BE2C (cell line): ENCODE results near the gene THSD4.
A peak's percentile ranks its signal among the peaks of the same experiment; 100 is the strongest.

Experiments used
- DNase-seq: peaks from one replicate; pipeline ENCODE4 v3.0.0-alpha.2; 2020
- H3K27me3 ChIP-seq: fragments of 250-450 bp; sonication (Bioruptor Pico); 2 replicates; pipeline ENCODE4 v1.5.1; 2020; ENCODE audit warnings: mild to moderate bottlenecking
- H3K36me3 ChIP-seq: fragments of 250-450 bp; sonication (Bioruptor Pico); 2 replicates; pipeline ENCODE4 v1.5.1; 2020; ENCODE audit warnings: mild to moderate bottlenecking
- H3K4me1 ChIP-seq: fragments of 250-450 bp; sonication (Bioruptor Pico); 2 replicates; pipeline ENCODE4 v1.5.1; 2020
- H3K4me3 ChIP-seq: 2 replicates; pipeline ENCODE4 v1.5.1; 2011; ENCODE audit warnings: low read depth, low read length
- H3K9me3 ChIP-seq: fragments of 250-450 bp; sonication (Bioruptor Pico); 2 replicates; pipeline ENCODE4 v1.5.1; 2020
- TF ChIP-seq, protein P1 (sequence below): IDR thresholded peaks from 2 replicates; pipeline ENCODE4 v1.5.1; 2012; ENCODE audit warnings: mild to moderate bottlenecking, low read depth, low read length

Gene THSD4

GRCh38 chr15:71480556-71480955, 365.3 kb downstream of the THSD4 start:
- Histone ChIP-seq H3K4me1 (no peaks in the 10 kb centered on the region), H3K4me3 (no peak overlapping the region), H3K36me3 (no peaks in the 10 kb centered on the region), H3K9me3 (no peaks in the 10 kb centered on the region), H3K27me3 (peaks cover 4% of the 10 kb centered on the region)
- DNase-seq, result no peak
- TF ChIP-seq, protein P1, sequence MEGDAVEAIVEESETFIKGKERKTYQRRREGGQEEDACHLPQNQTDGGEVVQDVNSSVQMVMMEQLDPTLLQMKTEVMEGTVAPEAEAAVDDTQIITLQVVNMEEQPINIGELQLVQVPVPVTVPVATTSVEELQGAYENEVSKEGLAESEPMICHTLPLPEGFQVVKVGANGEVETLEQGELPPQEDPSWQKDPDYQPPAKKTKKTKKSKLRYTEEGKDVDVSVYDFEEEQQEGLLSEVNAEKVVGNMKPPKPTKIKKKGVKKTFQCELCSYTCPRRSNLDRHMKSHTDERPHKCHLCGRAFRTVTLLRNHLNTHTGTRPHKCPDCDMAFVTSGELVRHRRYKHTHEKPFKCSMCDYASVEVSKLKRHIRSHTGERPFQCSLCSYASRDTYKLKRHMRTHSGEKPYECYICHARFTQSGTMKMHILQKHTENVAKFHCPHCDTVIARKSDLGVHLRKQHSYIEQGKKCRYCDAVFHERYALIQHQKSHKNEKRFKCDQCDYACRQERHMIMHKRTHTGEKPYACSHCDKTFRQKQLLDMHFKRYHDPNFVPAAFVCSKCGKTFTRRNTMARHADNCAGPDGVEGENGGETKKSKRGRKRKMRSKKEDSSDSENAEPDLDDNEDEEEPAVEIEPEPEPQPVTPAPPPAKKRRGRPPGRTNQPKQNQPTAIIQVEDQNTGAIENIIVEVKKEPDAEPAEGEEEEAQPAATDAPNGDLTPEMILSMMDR, result no peak

DNA sequence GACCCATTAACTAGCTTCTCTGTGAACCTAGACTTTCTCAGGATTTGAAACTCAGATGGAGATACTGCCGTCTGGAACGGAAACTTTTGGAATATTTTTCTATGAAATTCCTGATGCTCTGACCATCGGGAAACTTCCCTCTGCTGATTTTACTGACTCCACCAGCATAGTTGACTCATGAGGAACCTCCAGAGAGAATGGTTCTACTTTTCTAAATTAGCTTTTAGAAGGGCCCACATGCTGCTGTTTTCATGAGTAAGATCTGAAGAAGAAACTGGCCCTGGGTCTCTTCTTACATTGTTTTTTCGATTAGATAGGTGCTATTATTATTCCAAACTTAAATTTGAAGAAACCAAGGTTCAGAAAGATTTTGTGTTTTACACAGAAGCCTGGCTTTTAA, 368.8 kb downstream of the THSD4 start:
- DNase-seq, result no peak
- no peak overlapping the region for H3K4me3 ChIP-seq
- no peaks in the 10 kb centered on the region for H3K36me3 ChIP-seq
- TF ChIP-seq, protein P1, result no peak
- peaks cover 22% of the 10 kb centered on the region for H3K27me3 ChIP-seq
- H3K4me1 ChIP-seq, result no peaks in the 10 kb centered on the region
- no peaks in the 10 kb centered on the region for H3K9me3 ChIP-seq

DNA sequence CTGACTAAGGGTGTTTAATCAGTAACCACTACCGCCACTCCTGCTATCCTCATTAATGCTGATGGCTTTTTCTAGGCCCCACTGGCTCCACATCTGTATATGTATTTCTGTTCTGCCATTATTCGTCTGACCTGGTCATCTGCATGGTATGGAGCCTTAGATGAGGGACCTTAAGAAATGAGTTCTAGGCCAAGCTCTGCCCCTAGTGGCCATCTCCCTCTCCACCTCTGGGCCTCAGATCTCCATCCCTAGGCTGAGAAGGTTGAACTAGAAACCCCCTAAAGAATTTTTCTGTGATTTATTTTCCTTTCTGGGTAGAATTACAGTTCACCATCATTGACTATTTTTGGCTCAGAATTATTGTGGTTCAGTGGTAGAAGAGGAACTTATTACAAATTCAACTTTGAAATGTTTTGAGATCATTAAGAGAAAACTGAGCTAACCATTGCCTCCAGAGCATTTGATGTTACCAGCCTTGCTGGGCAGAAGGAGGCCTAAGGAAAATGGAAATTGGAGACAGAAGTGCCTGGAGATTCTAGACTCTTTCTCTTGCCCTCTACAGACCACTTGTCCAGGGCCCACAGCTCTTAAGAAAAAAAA, 369.9 kb downstream of the THSD4 start:
- no peak overlapping the region for H3K4me3 ChIP-seq
- H3K27me3 ChIP-seq, result peaks cover 28% of the 10 kb centered on the region
- H3K9me3 ChIP-seq, result no peaks in the 10 kb centered on the region
- TF ChIP-seq, protein P1, result peak; percentile 67
- DNase-seq, result no peak
- H3K4me1 ChIP-seq, result no peaks in the 10 kb centered on the region
- H3K36me3 ChIP-seq, result no peaks in the 10 kb centered on the region

DNA sequence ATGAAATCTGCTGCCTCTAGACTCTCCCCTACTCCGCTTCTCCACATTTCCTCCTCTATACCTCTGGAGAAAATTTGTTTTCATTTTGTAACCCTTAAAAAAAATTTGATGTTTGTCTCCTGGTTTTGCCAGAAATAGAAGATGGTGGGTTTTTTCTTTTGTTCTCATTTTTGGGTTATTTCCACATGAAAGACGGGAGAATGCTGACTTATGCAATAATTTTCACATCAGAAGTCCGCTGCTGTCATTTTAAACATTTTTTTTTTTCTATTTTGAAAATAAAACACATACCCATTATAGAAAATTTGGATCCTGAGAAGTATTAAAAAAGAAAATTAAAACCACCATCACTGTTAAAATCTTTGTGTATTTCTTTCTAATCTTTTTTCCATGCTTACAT, 374.3 kb downstream of the THSD4 start:
- TF ChIP-seq, protein P1, result no peak
- H3K4me3 ChIP-seq, result no peak overlapping the region
- H3K27me3 ChIP-seq, result peaks cover 24% of the 10 kb centered on the region
- DNase-seq, result no peak
- no peaks in the 10 kb centered on the region for H3K36me3 ChIP-seq
- no peaks in the 10 kb centered on the region for H3K9me3 ChIP-seq
- H3K4me1 ChIP-seq, result no peaks in the 10 kb centered on the region

DNA sequence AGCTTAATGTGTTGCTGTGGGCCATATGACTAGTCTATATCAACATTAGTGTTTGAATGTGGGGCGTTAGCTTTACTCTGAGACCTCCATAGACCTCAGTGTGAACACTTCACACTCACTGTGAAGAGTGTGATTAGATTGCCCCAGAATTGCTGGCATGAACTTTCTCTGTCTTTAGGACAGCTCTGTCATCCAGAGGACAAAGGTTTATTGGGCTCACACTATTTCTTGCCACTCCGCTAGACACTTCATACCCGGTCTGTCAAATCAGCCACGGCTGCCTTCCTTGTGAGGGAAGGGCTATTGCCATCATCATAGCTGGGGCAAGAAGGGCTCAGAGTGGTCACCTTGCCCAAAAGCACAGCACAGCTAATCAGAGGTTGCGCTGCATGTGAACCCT, 378.3 kb downstream of the THSD4 start:
- Histone ChIP-seq H3K4me3 (no peak overlapping the region), H3K27me3 (peaks cover 26% of the 10 kb centered on the region), H3K9me3 (no peaks in the 10 kb centered on the region), H3K4me1 (no peaks in the 10 kb centered on the region), H3K36me3 (no peaks in the 10 kb centered on the region)
- TF ChIP-seq, protein P1, result no peak
- DNase-seq, result no peak

DNA sequence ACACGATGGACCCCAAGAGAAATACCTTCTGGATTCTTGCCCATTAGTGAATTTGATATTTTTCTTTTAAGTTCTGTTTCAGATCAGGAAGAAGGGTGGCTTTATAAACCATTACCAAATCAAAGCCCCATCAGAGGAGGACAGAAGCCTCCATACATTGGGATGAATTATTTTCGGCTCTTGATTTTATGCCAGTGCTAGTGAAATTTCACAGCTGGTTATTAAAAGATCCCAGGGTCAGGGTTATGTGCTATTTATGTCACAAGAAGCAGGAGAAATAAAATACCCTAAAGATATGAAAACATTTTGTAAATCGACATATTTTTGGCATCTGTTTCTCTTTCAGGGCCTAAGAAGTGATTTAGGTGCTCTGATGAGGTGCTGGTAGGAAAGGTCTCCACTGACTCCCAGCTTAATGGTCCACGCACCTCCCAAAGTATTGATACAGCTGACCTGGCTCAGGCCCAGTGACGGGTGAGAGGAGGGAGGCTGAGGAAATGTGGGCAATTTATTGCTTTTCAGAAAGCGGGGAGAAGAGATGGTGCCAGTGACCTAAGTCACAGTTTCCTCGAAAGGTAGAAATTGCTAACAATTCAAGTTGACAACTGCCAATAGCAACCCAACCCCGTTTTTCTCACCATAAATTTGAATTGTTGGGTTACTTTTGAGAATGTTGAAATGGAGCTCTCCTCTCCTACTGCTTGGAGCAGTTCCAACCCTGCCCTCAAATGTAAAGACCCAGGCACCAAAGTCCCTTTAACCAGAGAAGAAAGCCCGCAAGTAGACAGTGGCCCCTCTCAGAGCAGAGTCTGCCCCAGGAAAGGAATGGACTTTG, 379.5 kb downstream of the THSD4 start:
- no peaks in the 10 kb centered on the region for H3K4me1 ChIP-seq
- TF ChIP-seq, protein P1, result no peak

More for the DNA sequence above, 379.5 kb downstream of the THSD4 start:
- Histone ChIP-seq H3K36me3 (no peaks in the 10 kb centered on the region), H3K9me3 (no peaks in the 10 kb centered on the region), H3K4me3 (no peak overlapping the region), H3K27me3 (peaks cover 14% of the 10 kb centered on the region)
- no peak for DNase-seq
